ENCODE measurements around the gene SYCP2L. TPM values are rescaled to one million over a fixed set of nuclear protein-coding genes. Genes with fewer than 3 reads are reported as not detected.

Gene SYCP2L
- total RNA-seq, 2 donors from 2014 or later = 0.46 to 3.7 TPM

DNA sequence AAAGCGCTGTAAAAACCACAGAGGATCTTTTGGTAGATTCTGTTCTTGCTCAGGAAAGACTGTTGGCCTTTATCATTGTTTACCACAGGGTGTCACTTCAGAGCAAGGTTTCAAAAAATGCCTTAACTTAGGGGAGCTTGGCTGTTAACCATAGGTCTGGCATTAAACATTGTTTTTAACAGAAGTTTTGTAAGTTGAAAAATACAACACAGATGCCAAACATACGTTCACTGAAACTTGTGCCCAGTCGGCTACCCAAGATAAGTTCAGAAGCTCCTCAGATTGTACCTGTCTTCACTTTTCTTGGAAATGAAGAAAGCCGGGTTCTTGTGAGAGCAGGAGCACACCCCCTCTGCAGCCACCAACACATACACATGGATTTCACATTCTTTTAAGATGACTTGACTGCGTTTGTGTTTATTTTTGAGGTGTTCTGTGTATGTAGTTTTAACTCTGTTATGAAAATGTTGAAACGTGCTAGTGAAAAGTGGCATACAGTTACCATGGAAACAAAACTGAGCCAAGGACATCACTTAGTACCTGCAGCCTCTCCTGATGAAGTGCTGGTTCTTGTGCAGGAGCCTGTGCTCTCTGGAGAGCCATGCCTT, 64.9 kb downstream of the SYCP2L start:
- Histone ChIP-seq H3K27ac (no peak overlapping the region), H3K27me3 (replicated peaks; ENCODE audit: insufficient read depth) (no peaks in the 10 kb centered on the region), H3K9me3 (no peaks in the 10 kb centered on the region), H3K4me1 (replicated peaks) (no peaks in the 10 kb centered on the region), H3K36me3 (no peaks in the 10 kb centered on the region), H3K4me3 (no peak overlapping the region)
- intact Hi-C loops (cut with DNase I) = no loop called here
- TF ChIP-seq, protein P1, sequence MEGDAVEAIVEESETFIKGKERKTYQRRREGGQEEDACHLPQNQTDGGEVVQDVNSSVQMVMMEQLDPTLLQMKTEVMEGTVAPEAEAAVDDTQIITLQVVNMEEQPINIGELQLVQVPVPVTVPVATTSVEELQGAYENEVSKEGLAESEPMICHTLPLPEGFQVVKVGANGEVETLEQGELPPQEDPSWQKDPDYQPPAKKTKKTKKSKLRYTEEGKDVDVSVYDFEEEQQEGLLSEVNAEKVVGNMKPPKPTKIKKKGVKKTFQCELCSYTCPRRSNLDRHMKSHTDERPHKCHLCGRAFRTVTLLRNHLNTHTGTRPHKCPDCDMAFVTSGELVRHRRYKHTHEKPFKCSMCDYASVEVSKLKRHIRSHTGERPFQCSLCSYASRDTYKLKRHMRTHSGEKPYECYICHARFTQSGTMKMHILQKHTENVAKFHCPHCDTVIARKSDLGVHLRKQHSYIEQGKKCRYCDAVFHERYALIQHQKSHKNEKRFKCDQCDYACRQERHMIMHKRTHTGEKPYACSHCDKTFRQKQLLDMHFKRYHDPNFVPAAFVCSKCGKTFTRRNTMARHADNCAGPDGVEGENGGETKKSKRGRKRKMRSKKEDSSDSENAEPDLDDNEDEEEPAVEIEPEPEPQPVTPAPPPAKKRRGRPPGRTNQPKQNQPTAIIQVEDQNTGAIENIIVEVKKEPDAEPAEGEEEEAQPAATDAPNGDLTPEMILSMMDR (IDR thresholded peaks at IDR 0.05) = peak in 3 of 4 experiments; percentile 36 to 55 (median 55)
- no peak for TF ChIP-seq POLR2AphosphoS5 (IDR thresholded peaks at IDR 0.05)
- no peak for DNase-seq (ENCODE audit: low spot score)
- 22% methylated on average over 6 of the region's 6 CpGs for WGBS

DNA sequence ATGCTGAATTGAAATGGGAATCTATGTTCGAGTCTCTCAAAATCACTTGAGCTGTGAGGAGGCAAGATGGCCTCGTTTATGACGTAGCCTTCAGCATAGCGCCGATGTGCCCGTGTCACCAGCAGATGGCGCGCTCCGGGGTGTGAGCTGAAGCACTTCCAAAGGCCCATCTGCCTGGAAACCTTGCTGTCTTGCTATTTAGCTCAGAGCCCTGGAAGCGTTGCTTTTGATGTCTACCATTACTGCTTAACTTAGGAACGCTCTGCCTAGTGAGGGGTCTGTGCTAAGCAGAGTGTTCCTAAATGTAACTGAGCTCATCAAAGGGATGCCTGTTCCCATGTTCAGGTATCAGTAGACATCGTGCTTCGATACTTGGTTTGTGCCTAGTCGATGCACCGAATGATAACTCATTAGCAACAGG, 67.7 kb downstream of the SYCP2L start:
- WGBS = 33% methylated on average over 15 of the region's 15 CpGs
- Histone ChIP-seq H3K27me3 (replicated peaks; ENCODE audit: insufficient read depth) (no peaks in the 10 kb centered on the region), H3K36me3 (no peaks in the 10 kb centered on the region), H3K4me3 (no peak overlapping the region), H3K9me3 (no peaks in the 10 kb centered on the region), H3K4me1 (replicated peaks) (no peaks in the 10 kb centered on the region), H3K27ac (no peak overlapping the region)
- DNase-seq (ENCODE audit: low spot score) = peak; percentile 48
- TF ChIP-seq POLR2A (IDR thresholded peaks at IDR 0.05) (no peak), POLR2AphosphoS5 (IDR thresholded peaks at IDR 0.05) (peak; percentile 26)
- TF ChIP-seq, protein P1 (IDR thresholded peaks at IDR 0.05) = peak; percentile 36 to 57 (median 54)
- intact Hi-C loops (cut with DNase I) = no loop called here

DNA sequence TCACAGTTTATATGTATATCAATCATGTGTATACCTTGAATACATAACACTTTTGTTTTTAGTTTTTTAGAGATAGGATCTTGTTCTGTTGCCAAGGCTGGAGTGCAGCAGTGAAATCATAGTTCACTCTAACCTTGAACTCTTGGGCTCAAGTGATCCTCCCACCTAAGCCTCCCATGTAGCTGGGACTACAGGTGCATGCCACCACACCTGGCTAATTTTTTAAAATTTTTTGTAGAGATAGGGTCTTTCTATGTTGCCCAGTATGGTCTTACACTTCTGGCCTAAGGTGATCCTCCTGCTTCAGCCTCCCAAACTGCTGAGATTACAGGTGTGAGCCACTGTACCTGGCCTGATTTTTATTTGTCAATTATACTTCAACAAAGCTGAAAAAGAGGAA, 69.9 kb downstream of the SYCP2L start:
- no peaks in the 10 kb centered on the region for H3K9me3 ChIP-seq
- no peak overlapping the region for H3K27ac ChIP-seq
- H3K4me3 ChIP-seq = no peak overlapping the region
- H3K4me1 ChIP-seq (replicated peaks) = no peaks in the 10 kb centered on the region
- no peaks in the 10 kb centered on the region for H3K27me3 ChIP-seq (replicated peaks; ENCODE audit: insufficient read depth)
- TF ChIP-seq, protein P1 (IDR thresholded peaks at IDR 0.05) = no peak
- DNase-seq (ENCODE audit: low spot score) = no peak
- no peaks in the 10 kb centered on the region for H3K36me3 ChIP-seq
- intact Hi-C loops (cut with DNase I) = no loop called here

DNA sequence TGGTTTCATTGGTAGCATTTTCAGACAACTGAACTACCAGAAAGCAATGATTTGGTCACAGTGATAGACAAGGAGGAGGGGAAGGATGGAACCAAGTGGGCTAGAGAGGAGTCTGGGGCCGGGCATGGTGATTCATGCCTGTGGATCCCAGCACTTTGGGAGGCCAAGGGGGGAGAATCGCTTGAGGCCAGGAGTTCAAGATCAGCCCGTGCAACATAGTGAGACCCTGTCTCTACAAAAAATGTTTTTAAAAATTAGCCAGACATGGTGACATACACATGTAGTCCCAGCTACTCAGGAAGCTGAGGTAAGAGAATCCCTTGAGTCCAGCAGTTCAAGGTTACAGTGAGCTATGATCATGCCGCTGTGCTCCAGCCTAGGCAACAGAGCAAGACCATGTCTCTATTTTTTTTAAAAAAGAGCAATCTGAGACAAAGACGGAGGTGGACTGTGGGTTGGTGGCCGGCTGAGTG, 70.6 kb downstream of the SYCP2L start:
- 95% methylated on average over 6 of the region's 6 CpGs for WGBS
- DNase-seq (ENCODE audit: low spot score) = no peak
- no peaks in the 10 kb centered on the region for H3K27me3 ChIP-seq (replicated peaks; ENCODE audit: insufficient read depth)
- no peak overlapping the region for H3K27ac ChIP-seq
- H3K4me3 ChIP-seq = no peak overlapping the region
- intact Hi-C loops (cut with DNase I) = no loop called here
- no peaks in the 10 kb centered on the region for H3K9me3 ChIP-seq
- H3K4me1 ChIP-seq (replicated peaks) = no peaks in the 10 kb centered on the region
- H3K36me3 ChIP-seq = no peaks in the 10 kb centered on the region
- no peak for TF ChIP-seq POLR2AphosphoS5 (IDR thresholded peaks at IDR 0.05)
- TF ChIP-seq, protein P1 (IDR thresholded peaks at IDR 0.05) = no peak
- TF ChIP-seq POLR2A (IDR thresholded peaks at IDR 0.05) = no peak

DNA sequence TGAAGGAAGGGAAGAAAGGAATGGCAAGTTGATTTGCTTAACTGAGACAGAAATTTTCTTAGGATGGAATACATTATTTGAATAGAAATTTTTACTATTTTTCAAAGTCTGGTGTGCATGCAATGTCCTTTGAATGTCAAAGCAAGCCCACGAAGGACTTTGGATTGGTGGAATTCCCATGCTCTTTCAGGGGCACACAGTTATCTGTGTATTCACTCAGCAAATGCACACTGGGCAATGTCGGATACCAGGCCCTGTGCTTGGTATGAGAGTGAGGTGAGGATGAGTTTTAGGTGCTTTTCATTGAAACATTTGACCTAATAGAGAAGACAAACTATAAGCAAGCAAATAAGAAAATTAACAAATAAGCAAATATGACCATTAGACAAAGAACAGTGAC, 73.3 kb downstream of the SYCP2L start:
- no peak for TF ChIP-seq POLR2A (IDR thresholded peaks at IDR 0.05)
- no peak for TF ChIP-seq POLR2AphosphoS5 (IDR thresholded peaks at IDR 0.05)
- TF ChIP-seq, protein P1 (IDR thresholded peaks at IDR 0.05) = no peak
- H3K36me3 ChIP-seq = no peaks in the 10 kb centered on the region
- no peak overlapping the region for H3K4me3 ChIP-seq
- DNase-seq (ENCODE audit: low spot score) = no peak
- intact Hi-C loops (cut with DNase I) = no loop called here
- no peaks in the 10 kb centered on the region for H3K9me3 ChIP-seq
- no peaks in the 10 kb centered on the region for H3K4me1 ChIP-seq (replicated peaks)
- no peaks in the 10 kb centered on the region for H3K27me3 ChIP-seq (replicated peaks; ENCODE audit: insufficient read depth)
- 93% methylated on average over 2 of the region's 2 CpGs for WGBS
- no peak overlapping the region for H3K27ac ChIP-seq
